Measurements from ENCODE around the gene RBMXL3. TPM values are rescaled to one million over a fixed set of nuclear protein-coding genes. Genes with fewer than 3 reads are reported as not detected.

Gene RBMXL3
- total and polyA plus RNA-seq, 2 of the 13 experiments (the other 11 are each of a cell fraction or from before 2014, with no cell fraction given) = not detected

- ChIA-PET CTCF (ENCODE audit: low intra/inter-chr PET ratio, low total read pairs) (no interaction called here), POLR2A (no interaction called here)
- Histone ChIP-seq H3K36me3 (replicated peaks in 1 of 2; ENCODE audit: control insufficient read depth in 1 of 2, insufficient read depth in 2 of 2, low read length in 2 of 2) (no peaks in the 10 kb centered on the region), H3K4me1 (ENCODE audit: insufficient read depth, low read length) (no peaks in the 10 kb centered on the region), H3K27me3 (ENCODE audit: control insufficient read depth in 1 of 2, insufficient read depth in 2 of 2, low read length in 2 of 2) (no peaks in the 10 kb centered on the region), H3K9me3 (ENCODE audit: low read length) (no peaks in the 10 kb centered on the region), H3K79me2 (ENCODE audit: insufficient read depth, low read length) (no peaks in the 10 kb centered on the region), H3K27ac (ENCODE audit: extremely low read length, insufficient read depth, low read length) (no peak overlapping the region), H3K4me2 (ENCODE audit: low read depth, low read length) (no peak overlapping the region), H2AFZ (ENCODE audit: low read length) (no peak overlapping the region), H3K9ac (ENCODE audit: insufficient read depth, low read depth, low read length) (no peak overlapping the region), H3K4me3 (replicated peaks in 1 of 3; ENCODE audit: insufficient read depth in 1 of 3, low read depth in 2 of 3, low read length in 3 of 3) (no peak overlapping the region), H4K20me1 (ENCODE audit: insufficient read depth, low read length) (no peaks in the 10 kb centered on the region)
- ATAC-seq (no peak), FAIRE-seq (no peak), DNase-seq (ENCODE audit: low spot score) (no peak)
- intact Hi-C loops (cut with micrococcal nuclease; ENCODE audit: unreplicated experiment) = no loop called here
- in situ Hi-C loops (cut with HindIII; ENCODE audit: extremely low pct_ligation_motif_present, low pct_unique_long_range_greater_than_20kb) = no loop called here
- BruUV-seq (replicated peaks) = no TSS peak
- 93% methylated on average over 6 of the region's 76 CpGs for WGBS (ENCODE audit: low lambda C conversion rate)
- TF ChIP-seq SALL2 (CRISPR knock-in tag; IDR thresholded peaks at IDR 0.05) = no peak
- TF ChIP-seq DR1 (CRISPR knock-in tag; IDR thresholded peaks at IDR 0.05) = no peak
- TF ChIP-seq RBM22 (optimal IDR thresholded peaks at IDR 0.05; ENCODE audit: low read length) = no peak
- TF ChIP-seq ZNF326 (CRISPR knock-in tag; IDR thresholded peaks at IDR 0.05; ENCODE audit: borderline replicate concordance) = no peak
- no peak for TF ChIP-seq ZNF878 (CRISPR knock-in tag; IDR thresholded peaks at IDR 0.05)
- TF ChIP-seq ZBTB20 (CRISPR knock-in tag; IDR thresholded peaks at IDR 0.05; ENCODE audit: borderline replicate concordance, low read depth) = no peak
- no peak for TF ChIP-seq KDM6A (CRISPR knock-in tag; IDR thresholded peaks at IDR 0.05; ENCODE audit: low read depth)
- no peak for TF ChIP-seq FOXA3 (CRISPR knock-in tag; IDR thresholded peaks at IDR 0.05)
- TF ChIP-seq ELF3 (CRISPR knock-in tag; IDR thresholded peaks at IDR 0.05) = no peak
- TF ChIP-seq PCBP2 (optimal IDR thresholded peaks at IDR 0.05; ENCODE audit: low read depth, low read length, poor library complexity, severe bottlenecking) = no peak
- no peak for TF ChIP-seq ZBTB46 (CRISPR knock-in tag; IDR thresholded peaks at IDR 0.05; ENCODE audit: borderline replicate concordance)
- TF ChIP-seq, protein P1, sequence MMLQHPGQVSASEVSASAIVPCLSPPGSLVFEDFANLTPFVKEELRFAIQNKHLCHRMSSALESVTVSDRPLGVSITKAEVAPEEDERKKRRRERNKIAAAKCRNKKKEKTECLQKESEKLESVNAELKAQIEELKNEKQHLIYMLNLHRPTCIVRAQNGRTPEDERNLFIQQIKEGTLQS (CRISPR knock-in tag; IDR thresholded peaks at IDR 0.05) = no peak
- TF ChIP-seq, protein P2, sequence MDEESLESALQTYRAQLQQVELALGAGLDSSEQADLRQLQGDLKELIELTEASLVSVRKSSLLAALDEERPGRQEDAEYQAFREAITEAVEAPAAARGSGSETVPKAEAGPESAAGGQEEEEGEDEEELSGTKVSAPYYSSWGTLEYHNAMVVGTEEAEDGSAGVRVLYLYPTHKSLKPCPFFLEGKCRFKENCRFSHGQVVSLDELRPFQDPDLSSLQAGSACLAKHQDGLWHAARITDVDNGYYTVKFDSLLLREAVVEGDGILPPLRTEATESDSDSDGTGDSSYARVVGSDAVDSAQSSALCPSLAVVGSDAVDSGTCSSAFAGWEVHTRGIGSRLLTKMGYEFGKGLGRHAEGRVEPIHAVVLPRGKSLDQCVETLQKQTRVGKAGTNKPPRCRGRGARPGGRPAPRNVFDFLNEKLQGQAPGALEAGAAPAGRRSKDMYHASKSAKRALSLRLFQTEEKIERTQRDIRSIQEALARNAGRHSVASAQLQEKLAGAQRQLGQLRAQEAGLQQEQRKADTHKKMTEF (CRISPR knock-in tag; IDR thresholded peaks at IDR 0.05) = no peak
- TF ChIP-seq NFIC (IDR thresholded peaks at IDR 0.05; ENCODE audit: low read length) = no peak
- no peak for TF ChIP-seq ZNF574 (CRISPR knock-in tag; IDR thresholded peaks at IDR 0.05)
- no peak for TF ChIP-seq EHMT2 (IDR thresholded peaks at IDR 0.05; ENCODE audit: borderline replicate concordance, low read depth, low read length)
- no peak for TF ChIP-seq HNF4G (IDR thresholded peaks at IDR 0.05; ENCODE audit: borderline replicate concordance, low read depth, low read length)
- no peak for TF ChIP-seq HNF4G (CRISPR knock-in tag; IDR thresholded peaks at IDR 0.05; ENCODE audit: borderline replicate concordance, low read depth)
These were observed 731 bp downstream of the RBMXL3 start for GRCh38 chrX:115189646-115190635.

All from HepG2 (cell line).